GM19372 (cell line): ENCODE results near the gene LRP1B.
A peak's percentile ranks its signal among the peaks of the same experiment; 100 is the strongest.

ENCODE experiments used
- ATAC-seq: cut with Tn5 transposase; IDR thresholded peaks from one replicate; pipeline ENCODE4 v1.9.1; 2021; ENCODE audit warnings: mild to moderate bottlenecking, low read depth, moderate library complexity; ENCODE audit not compliant: unreplicated experiment

LRP1B gene

GRCh38 chr2:141959941-141960340, 170.9 kb downstream of the LRP1B start:
- no peak for ATAC-seq

- no peak for ATAC-seq
These were observed 171.8 kb downstream of the LRP1B start for GRCh38 chr2:141959016-141959415.

DNA sequence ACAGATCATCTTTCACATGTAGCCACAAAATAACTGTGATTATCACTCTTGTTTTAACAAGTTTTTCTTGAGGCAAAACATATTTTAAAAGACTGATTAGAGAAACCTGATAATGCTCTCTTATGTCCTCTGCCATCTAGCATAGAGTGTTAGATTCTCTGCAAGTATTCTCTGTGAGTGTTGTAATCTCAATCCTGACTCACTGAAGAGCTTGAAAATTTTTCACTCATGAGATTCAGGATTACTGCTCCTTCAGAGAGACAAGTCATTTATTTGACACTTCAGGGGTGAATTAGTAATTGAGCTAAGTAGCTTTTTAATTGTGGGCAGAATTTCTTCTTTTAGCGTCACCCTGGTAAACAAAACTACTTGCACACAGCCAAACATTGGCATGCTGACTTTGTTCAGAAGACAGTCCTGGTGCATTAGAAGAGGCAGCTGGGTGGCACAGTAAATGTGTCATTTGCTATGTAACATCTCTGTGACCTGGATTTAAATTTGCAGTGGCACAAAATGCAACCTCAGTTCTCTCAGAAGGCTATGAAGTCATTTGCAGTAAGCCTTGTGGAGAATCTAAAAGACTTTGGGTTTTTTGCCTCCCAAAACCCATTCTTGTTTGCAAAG, 172.9 kb downstream of the LRP1B start:
- ATAC-seq: no peak

DNA sequence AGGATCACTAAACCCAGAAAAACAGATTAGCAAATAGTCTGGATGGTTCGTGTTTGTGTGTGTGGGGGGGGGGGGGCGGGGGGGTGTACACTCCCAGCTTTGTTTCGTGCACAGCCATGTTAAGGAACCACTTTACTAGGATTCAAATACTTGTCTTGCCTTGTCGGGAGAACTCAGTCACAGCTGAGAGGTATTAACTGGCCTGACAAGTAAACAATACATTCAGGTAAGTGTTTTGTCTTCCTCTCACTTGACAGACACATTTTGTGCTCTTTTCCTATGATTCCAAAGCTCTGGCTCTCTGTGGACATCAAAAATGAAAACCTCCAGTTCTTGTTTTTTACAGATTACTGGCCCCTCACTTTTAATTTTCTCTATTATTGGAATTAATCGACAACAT, 173.5 kb downstream of the LRP1B start:
- ATAC-seq: no peak

- no peak for ATAC-seq
These were observed 183.3 kb downstream of the LRP1B start for GRCh38 chr2:141947396-141948114.

DNA sequence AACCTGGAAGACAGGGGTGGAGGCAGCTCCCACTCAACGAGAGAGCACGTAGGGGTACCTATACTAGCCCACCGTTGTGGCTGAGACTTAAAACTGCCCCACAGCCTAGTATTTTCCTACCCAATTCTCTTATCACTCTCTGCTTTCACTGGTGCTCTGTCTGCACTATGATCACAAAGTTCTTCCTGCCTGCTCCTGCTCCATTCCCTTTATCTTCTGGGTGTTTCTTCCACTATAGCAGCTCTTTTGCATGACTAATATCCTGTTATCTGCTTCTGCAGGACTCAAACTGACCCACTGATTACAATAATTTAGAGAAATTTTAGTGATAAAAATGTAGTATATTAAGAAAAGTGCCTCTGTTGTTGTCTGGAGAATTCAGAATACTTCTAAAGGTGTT, 184.8 kb downstream of the LRP1B start:
- no peak for ATAC-seq

- no peak for ATAC-seq
These were observed 186.9 kb downstream of the LRP1B start for GRCh38 chr2:141943918-141944317.

DNA sequence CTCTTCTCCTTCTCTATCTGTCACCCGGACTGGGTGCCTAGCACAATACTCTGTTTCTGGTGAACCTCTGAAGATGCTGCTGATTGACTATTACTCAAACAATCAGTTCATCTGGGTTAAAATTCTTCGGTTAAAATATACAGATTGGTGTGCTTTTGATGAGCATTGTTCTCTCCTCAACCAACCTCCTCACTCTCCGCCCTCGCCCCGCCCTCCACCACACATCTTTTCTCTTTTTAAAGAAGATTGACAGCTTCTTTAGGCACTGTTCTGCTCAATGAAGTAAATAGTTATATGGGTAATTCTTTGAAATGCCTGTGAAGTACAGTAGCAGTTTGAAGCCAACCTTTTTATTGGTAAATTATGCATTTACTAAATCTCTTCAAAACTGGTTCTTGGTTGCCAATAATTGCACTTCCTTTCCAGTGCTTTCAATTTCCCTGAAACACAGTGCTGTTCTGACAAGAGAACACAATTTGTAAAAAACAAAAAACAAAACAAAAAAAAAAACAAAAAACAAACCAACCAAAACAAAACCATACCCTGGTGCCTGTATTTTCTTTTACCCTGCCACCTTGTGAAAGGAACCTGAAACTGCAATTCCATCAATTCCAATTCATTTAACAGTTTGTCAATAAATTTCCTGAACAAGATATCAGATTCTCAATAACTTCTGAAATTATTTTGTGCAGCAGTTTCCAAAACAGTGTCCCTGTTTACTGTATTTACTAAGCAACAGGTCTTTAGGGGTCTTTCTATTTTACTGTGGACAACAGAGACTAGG, 188.6 kb downstream of the LRP1B start:
- ATAC-seq: no peak

GRCh38 chr2:141941210-141941714, 189.6 kb downstream of the LRP1B start:
- ATAC-seq: no peak

DNA sequence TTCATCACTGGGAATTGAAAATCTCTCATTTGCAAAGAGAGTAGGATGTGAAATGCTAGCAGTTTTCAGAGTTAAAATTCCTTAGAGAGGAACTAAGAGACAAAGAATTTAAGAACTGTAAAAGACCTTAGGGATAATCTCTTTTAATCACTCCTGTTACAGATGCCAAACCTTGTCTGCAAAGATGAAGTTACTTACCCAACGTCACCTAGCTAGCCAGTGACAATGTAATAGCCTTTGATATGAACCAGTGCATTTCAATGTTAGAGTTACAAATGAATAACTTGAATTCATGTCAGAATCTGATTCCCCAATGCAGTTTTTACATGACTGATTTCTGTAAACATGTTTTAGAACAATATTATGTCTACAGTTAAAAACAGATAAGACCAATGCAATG, 190.1 kb downstream of the LRP1B start:
- ATAC-seq: no peak

DNA sequence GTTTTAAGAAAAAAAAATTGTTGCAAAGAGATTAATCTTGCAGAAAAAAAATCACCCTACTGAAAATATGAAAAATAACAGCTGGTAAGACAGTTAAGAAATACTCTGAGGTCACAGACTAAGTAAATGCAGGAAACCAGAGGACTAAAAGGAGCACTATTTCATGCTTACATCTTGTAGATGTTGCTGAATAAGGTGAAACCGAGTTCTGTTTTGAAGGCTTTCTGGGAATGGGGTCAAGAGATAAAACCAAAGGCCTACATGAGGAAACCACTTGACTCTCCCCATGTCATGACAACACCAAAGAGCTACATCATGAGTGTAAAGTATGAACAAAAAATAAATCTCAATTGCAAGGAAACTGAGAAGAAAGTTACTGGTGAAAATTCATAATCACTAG, 197.6 kb downstream of the LRP1B start:
- no peak for ATAC-seq

GRCh38 chr2:141932261-141932660, 198.6 kb downstream of the LRP1B start:
- no peak for ATAC-seq

DNA sequence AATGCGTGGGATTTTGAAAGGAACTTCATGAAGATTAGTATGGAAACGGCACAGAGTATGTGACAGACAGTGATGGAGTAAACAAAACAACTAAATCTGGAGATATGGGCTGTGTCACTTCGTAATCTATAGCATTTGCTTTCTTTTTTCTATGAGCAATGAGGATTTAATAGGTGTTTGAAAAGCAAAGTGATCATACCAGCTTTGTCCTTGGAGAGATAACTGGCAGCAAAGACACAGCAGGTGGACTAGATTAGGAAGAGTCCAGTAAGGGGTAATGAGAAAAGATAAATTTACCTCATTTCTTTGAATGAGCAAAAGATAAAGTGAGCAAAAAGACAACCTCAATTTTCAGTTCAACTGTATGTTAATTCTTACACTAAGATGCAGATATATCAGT, 199.0 kb downstream of the LRP1B start:
- no peak for ATAC-seq

DNA sequence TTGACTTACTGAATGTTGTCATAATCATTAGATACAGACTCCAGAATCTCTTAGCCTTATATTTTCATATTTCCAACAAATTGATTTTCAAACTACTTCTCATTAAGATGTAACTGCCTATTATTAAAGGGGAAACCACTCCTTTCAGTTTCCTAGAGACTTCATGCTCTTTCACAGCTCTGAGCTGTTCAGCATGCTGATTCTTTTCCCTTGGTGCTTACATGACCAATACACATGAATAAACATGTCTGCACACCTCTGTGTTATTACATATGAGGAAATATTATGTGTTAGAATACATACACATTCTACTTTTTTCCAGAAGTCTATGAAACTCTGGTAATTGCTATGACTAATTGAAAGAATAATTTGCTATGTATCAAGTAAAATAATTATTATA, 200.0 kb downstream of the LRP1B start:
- no peak for ATAC-seq

DNA sequence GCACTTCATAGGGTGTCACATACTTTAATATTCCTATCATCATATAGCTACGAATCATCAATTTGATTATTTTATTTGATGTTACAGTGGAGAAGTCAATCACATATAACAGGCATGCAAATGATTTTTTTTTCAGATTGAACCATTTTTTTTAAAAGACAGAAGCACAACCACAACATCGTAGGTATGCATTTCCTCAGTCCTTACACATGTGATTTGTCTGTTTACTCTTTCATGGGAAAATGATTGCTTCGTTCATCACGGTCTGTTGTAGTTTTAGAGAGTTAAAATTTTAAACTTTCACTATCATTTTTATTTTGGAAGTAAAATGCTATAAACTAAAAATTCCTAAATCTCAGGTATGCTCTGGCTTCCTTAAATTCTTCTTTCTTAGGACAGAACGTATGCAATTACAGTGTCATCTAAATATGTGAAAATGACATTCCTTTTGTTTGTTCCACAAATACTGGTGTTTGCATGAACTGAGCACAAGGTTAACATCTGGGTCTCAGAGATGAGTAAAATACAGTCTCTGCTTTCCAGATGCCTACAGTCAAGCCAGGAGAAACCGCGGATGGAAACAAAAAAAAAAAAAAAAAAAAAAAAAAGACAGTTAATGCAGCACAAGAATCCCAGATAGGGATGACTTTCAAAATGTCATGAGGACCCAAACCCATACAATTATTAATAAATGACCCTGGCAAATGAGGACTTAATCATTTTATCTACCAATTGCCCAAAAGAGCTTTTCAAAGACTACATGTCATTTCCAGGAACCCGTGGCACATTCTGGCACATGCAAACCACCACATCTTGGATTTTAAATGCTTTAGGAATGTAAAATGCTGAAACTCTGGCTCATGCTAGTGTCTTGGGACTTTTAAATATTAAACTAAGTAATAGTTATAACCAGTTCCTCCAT, 201.2 kb downstream of the LRP1B start:
- ATAC-seq: no peak

DNA sequence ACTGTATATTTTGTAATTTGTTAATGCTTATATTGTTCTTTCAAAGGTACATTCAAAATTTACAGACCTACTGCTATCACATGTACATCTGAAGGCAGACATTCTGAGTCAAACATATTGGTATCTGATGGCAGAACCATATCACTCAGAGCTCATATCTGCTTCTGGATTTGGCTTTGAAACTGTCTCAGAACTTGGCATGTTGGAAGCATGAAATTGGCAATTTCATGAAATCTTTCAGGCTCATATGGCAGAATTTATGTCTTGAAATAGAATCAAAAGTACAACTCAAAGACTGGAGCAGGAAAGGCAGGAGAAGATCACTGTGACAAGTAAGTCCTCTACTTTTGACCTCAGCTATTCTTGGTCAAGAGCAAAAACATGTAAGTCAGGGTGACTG, 202.3 kb downstream of the LRP1B start:
- ATAC-seq: no peak

GRCh38 chr2:141927536-141927935, 203.3 kb downstream of the LRP1B start:
- ATAC-seq: no peak

DNA sequence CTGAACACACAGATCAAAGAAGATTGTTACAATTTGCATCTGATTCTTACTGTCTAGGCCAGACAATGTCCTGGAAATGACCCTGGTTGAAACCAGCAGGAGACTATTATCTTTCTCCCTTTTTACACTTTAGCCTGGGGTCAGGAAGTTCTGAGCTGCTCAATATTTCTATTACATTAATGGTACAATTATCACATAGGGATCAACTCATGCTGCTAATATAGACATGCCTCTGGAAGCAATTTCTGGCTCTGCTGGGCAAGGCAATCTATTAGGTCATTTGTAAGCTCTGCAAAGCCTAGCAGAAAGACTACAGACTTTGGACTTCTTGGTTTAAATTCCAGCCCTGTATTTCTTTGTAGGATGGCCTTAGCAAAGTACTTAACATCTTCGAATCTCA, 205.3 kb downstream of the LRP1B start:
- no peak for ATAC-seq

DNA sequence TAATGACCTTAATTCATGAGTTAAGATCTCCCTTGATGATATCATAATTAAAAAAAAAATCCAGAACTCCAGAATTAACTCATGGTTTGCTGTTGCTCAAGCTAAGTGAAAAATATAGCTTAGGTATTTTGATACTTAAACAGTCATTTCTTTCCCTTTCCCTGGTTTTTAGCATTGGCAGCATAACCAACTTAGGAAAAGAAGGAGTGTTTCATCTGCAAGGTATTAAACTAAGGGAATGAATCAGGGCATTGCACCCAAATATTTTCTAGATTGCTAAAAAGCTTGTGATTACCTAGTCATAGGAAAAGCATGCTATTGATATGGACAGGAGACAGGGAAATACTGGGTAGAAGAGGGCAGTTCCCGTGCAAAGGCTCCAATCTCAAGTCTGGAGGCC, 207.2 kb downstream of the LRP1B start:
- ATAC-seq: no peak

GRCh38 chr2:141911485-141912066, 219.2 kb downstream of the LRP1B start:
- ATAC-seq: peak; percentile 71
